Liver (tissue), 9 donors: ENCODE data around the gene KRTAP21-1. TPM values are rescaled to one million over a fixed set of nuclear protein-coding genes. Genes with fewer than 3 reads are reported as not detected.

Experiments used
- DNase-seq: peaks from one replicate; pipeline ENCODE4 v3.0.0-alpha.2; 2017; ENCODE audit warnings: low spot score
- H3K27ac ChIP-seq, 2 donors: one replicate each; pipeline ENCODE4 v1.7.0; 2013; ENCODE audit warnings: inconsistent platforms in 2 of 2, low read length in 2 of 2, control low read depth in 1 of 2, low read depth in 1 of 2, mild to moderate bottlenecking in 1 of 2
- H3K27me3 ChIP-seq, 4 donors: one replicate each; pipeline versions ENCODE4 v1.6.1 to v1.7.0; 2013; ENCODE audit warnings: low read length in 3 of 4, inconsistent platforms in 1 of 4, mild to moderate bottlenecking in 1 of 4, moderate library complexity in 1 of 4; ENCODE audit not compliant: control insufficient read depth in 4 of 4, insufficient read depth in 4 of 4
- H3K36me3 ChIP-seq, 4 donors: one replicate each; pipeline versions ENCODE4 v1.6.1 to v1.7.0; 2013; ENCODE audit warnings: low read length in 3 of 4, mild to moderate bottlenecking in 3 of 4, low read depth in 1 of 4, moderate library complexity in 1 of 4; ENCODE audit not compliant: control insufficient read depth in 4 of 4, insufficient read depth in 3 of 4
- H3K4me1 ChIP-seq, 4 donors: one replicate each; pipeline versions ENCODE4 v1.6.1 to v1.7.0; 2013; ENCODE audit warnings: low read length in 3 of 4, mild to moderate bottlenecking in 3 of 4, moderate library complexity in 1 of 4; ENCODE audit not compliant: control insufficient read depth in 4 of 4, insufficient read depth in 4 of 4
- H3K4me3 ChIP-seq, 3 donors: one replicate each; pipeline versions ENCODE4 v1.6.1 to v1.7.0; 2013; ENCODE audit warnings: low read length in 3 of 3, control low read depth in 1 of 3, low read depth in 1 of 3, mild to moderate bottlenecking in 1 of 3
- H3K9ac ChIP-seq, 2 donors: one replicate each; pipeline ENCODE4 v1.7.0; 2013; ENCODE audit warnings: low read length in 2 of 2, mild to moderate bottlenecking in 2 of 2, moderate library complexity in 2 of 2, control low read depth in 1 of 2, low read depth in 1 of 2
- H3K9me3 ChIP-seq, 4 donors: one replicate each; pipeline versions ENCODE4 v1.6.1 to v1.7.0; 2013; ENCODE audit warnings: low read length in 3 of 4; ENCODE audit not compliant: control insufficient read depth in 4 of 4
- ATF3 ChIP-seq: IDR thresholded peaks from 2 replicates; pipeline ENCODE4 v1.6.1; 2016; ENCODE audit warnings: antibody characterized with exemption
- EGR1 ChIP-seq, 2 donors: IDR thresholded peaks; 2 replicates each; pipeline ENCODE4 v1.6.1; 2016 to 2018; ENCODE audit warnings: antibody characterized with exemption in 2 of 2, low read depth in 2 of 2
- FOXA2 ChIP-seq: IDR thresholded peaks from 2 replicates; pipeline ENCODE4 v1.6.1; 2016; ENCODE audit warnings: antibody characterized with exemption
- GABPA ChIP-seq, 2 donors: IDR thresholded peaks in 1 of 2; conservative IDR thresholded peaks in 1 of 2; 2 replicates each; pipeline ENCODE4 v1.6.1; 2016; ENCODE audit warnings: antibody characterized with exemption in 2 of 2, mild to moderate bottlenecking in 1 of 2, moderate library complexity in 1 of 2
- HNF4A ChIP-seq, 2 donors: conservative IDR thresholded peaks; 2 replicates each; pipeline ENCODE4 v1.6.1; 2016; ENCODE audit warnings: antibody characterized with exemption in 2 of 2, mild to moderate bottlenecking in 2 of 2
- HNF4G ChIP-seq: IDR thresholded peaks from 2 replicates; pipeline ENCODE4 v1.6.1; 2016; ENCODE audit warnings: antibody characterized with exemption
- JUND ChIP-seq, 2 donors: IDR thresholded peaks; 2 replicates each; pipeline ENCODE4 v1.6.1; 2016; ENCODE audit warnings: antibody characterized with exemption in 2 of 2
- NR2F2 ChIP-seq: IDR thresholded peaks from 2 replicates; pipeline ENCODE4 v1.6.1; 2016; ENCODE audit warnings: antibody characterized with exemption
- REST ChIP-seq: IDR thresholded peaks from 2 replicates; pipeline ENCODE4 v1.6.1; 2016; ENCODE audit warnings: antibody characterized with exemption, mild to moderate bottlenecking
- RXRA ChIP-seq, 2 donors: IDR thresholded peaks; 2 replicates each; pipeline ENCODE4 v1.6.1; 2017 to 2018; ENCODE audit warnings: antibody characterized with exemption in 2 of 2, mild to moderate bottlenecking in 1 of 2
- SP1 ChIP-seq: IDR thresholded peaks from 2 replicates; pipeline ENCODE4 v1.6.1; 2018; ENCODE audit warnings: antibody characterized with exemption, mild to moderate bottlenecking
- TAF1 ChIP-seq: conservative IDR thresholded peaks from 2 replicates; pipeline ENCODE4 v1.6.1; 2016; ENCODE audit warnings: antibody characterized with exemption, mild to moderate bottlenecking
- YY1 ChIP-seq: IDR thresholded peaks from 2 replicates; pipeline ENCODE4 v1.6.1; 2016; ENCODE audit warnings: antibody characterized with exemption, mild to moderate bottlenecking
- WGBS: extraction: QIAGEN DNeasy Blood & Tissue Kit; methylation state at CpG from one replicate; pipeline ENCODE4 v1.1.7; 2013; 5-methylcytosine and 5-hydroxymethylcytosine counted together
- polyA plus RNA-seq, 2 donors: library from polyadenylated mRNA; stranded (reverse) in 1 of 2; unstranded in 1 of 2; fragments of 200-250 nt in 1 of 2; fragments of >200 nt in 1 of 2; fragmentation: Nextera tagmentation in 1 of 2; extraction: Ambion mirVana in 1 of 2; gene quantifications; one replicate each; pipeline versions ENCODE4 v1.2.1 to v1.2.3, GENCODE V29; 2013 to 2015
- total RNA-seq, 2 donors: library from RNA; depleted of rRNA; stranded (reverse); fragments of >200 nt; gene quantifications; one replicate each; pipeline ENCODE4 v1.2.3, GENCODE V29; 2014
- TF ChIP-seq, protein P1 (sequence below): IDR thresholded peaks from 2 replicates; pipeline ENCODE4 v1.6.1; 2016; ENCODE audit warnings: antibody characterized with exemption
- donor health status: healthy.
- donor health status: healthy.
- donor health status: healthy.
- donor health status: healthy.
- donor health status: healthy.

Gene KRTAP21-1
- total and polyA plus RNA-seq, 4 donors = not detected

DNA sequence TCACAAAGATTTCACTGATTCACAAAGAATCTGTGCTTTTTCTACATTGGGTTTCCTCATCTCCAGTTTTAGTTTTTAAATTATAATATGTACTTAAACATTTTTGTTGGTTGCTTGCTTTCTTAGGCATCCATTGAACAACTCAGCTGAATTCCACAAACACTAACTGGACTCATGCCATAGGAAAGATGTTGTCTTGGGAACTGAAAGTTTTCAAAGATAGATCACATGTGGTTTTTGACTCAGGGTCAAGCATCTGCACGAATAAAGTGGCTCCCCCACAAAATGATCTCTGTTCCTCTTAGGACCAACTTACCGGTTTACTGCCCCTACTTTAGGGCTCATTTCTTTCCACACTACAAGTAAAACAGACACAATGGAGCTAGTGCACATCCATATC is 3.1 kb upstream of the KRTAP21-1 start:
- TF ChIP-seq SP1 (no peak), GABPA (IDR thresholded peaks at IDR 0.05 in 1 of 2, conservative IDR thresholded peaks at IDR 0.05 in 1 of 2) (no peak), FOXA2 (no peak), YY1 (no peak), HNF4A (conservative IDR thresholded peaks at IDR 0.05) (no peak), JUND (IDR thresholded peaks at IDR 0.05) (no peak), EGR1 (IDR thresholded peaks at IDR 0.05; ENCODE audit: low read depth in 2 of 2) (no peak), NR2F2 (no peak), ATF3 (no peak), REST (no peak), HNF4G (no peak), TAF1 (no peak), RXRA (IDR thresholded peaks at IDR 0.05) (no peak)
- TF ChIP-seq, protein P1, sequence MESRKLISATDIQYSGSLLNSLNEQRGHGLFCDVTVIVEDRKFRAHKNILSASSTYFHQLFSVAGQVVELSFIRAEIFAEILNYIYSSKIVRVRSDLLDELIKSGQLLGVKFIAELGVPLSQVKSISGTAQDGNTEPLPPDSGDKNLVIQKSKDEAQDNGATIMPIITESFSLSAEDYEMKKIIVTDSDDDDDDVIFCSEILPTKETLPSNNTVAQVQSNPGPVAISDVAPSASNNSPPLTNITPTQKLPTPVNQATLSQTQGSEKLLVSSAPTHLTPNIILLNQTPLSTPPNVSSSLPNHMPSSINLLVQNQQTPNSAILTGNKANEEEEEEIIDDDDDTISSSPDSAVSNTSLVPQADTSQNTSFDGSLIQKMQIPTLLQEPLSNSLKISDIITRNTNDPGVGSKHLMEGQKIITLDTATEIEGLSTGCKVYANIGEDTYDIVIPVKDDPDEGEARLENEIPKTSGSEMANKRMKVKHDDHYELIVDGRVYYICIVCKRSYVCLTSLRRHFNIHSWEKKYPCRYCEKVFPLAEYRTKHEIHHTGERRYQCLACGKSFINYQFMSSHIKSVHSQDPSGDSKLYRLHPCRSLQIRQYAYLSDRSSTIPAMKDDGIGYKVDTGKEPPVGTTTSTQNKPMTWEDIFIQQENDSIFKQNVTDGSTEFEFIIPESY = no peak
- Histone ChIP-seq H3K4me3 (no peak overlapping the region), H3K4me1 (no peaks in the 10 kb centered on the region), H3K27me3 (no peaks in the 10 kb centered on the region), H3K27ac (no peak overlapping the region), H3K9ac (no peak overlapping the region), H3K36me3 (no peaks in the 10 kb centered on the region), H3K9me3 (no peaks in the 10 kb centered on the region)
- WGBS = 74% methylated on average over 2 of the region's 2 CpGs
- no peak for DNase-seq

GRCh38 chr21:30747159-30747558 is 8.1 kb downstream of the KRTAP21-1 start, which contains the start of gene KRTAP21-2:
TSS of gene KRTAP21-2 (minus strand) at chr21:30747259. CDS start at chr21:30747202, 57 bp downstream.
- no peak within 1 kb of the TSS for H3K27ac ChIP-seq
- no peak for TF ChIP-seq HNF4G
- TF ChIP-seq, protein P1 = no peak
- H3K4me3 ChIP-seq = no peak within 1 kb of the TSS
- H3K9me3 ChIP-seq = no peaks in the 10 kb centered on the region
- no peaks in the 10 kb centered on the region for H3K4me1 ChIP-seq
- no peaks in the 10 kb centered on the region for H3K27me3 ChIP-seq
- H3K9ac ChIP-seq = no peak within 1 kb of the TSS
- DNase-seq = no peak
- no peaks in the 10 kb centered on the region for H3K36me3 ChIP-seq
